ENCODE results near the gene TUBA3D.
"Not testable (repeated sequence)": the region's sequence is repeated elsewhere in the genome, so short reads cannot be mapped to it uniquely, and the experiment has no call there.

TUBA3D gene

DNA sequence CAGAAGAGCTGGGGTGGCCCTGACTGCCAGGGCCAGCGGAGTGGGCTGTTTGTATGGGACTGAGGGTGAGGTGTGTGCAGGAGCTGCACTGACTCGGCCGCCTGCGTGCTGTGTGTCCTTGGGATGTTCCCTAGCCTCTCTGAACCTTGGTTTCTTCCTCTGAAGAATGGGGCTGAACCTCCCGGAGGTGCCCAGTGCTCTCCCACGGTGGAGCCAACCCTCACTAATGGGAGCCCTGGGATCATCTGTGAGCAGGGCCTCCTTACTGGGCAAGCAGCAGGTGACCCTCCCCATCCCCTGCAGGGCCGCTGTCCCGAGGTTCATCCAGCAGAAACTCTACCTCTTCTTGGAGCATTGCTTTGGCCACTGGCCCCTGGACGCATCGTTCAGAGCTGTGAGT lies 40.1 kb downstream of the TUBA3D start:
- FAIRE-seq = no peak
- DNase-seq (ENCODE audit: insufficient read length, low spot score) = no peak
- TF ChIP-seq, protein P1, sequence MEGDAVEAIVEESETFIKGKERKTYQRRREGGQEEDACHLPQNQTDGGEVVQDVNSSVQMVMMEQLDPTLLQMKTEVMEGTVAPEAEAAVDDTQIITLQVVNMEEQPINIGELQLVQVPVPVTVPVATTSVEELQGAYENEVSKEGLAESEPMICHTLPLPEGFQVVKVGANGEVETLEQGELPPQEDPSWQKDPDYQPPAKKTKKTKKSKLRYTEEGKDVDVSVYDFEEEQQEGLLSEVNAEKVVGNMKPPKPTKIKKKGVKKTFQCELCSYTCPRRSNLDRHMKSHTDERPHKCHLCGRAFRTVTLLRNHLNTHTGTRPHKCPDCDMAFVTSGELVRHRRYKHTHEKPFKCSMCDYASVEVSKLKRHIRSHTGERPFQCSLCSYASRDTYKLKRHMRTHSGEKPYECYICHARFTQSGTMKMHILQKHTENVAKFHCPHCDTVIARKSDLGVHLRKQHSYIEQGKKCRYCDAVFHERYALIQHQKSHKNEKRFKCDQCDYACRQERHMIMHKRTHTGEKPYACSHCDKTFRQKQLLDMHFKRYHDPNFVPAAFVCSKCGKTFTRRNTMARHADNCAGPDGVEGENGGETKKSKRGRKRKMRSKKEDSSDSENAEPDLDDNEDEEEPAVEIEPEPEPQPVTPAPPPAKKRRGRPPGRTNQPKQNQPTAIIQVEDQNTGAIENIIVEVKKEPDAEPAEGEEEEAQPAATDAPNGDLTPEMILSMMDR (IDR thresholded peaks at IDR 0.05; ENCODE audit: insufficient read depth, missing control alignments) = no peak

DNA sequence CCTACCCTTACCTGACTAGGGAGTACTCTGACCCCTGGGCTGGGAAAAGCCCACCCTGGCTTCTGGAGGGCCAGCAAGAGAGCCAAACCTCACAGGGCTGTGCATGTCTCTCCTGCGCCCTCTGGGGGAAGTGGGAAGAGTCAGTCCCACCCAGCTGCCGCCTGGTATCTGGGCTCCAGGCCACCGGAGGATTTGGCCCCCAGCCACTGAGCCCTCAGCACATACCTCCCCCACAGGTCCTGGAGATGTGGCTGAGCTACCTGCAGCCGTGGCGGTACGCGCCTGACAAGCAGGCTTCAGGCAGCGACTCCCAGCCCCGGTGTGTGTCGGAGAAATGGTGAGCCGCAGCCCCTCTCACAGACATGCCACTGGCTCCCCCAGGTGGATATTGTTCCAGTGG lies 40.7 kb downstream of the TUBA3D start:
- TF ChIP-seq, protein P1 (IDR thresholded peaks at IDR 0.05; ENCODE audit: insufficient read depth, missing control alignments) = peak; percentile 36
- not testable (repeated sequence) for DNase-seq (ENCODE audit: insufficient read length, low spot score); FAIRE-seq

DNA sequence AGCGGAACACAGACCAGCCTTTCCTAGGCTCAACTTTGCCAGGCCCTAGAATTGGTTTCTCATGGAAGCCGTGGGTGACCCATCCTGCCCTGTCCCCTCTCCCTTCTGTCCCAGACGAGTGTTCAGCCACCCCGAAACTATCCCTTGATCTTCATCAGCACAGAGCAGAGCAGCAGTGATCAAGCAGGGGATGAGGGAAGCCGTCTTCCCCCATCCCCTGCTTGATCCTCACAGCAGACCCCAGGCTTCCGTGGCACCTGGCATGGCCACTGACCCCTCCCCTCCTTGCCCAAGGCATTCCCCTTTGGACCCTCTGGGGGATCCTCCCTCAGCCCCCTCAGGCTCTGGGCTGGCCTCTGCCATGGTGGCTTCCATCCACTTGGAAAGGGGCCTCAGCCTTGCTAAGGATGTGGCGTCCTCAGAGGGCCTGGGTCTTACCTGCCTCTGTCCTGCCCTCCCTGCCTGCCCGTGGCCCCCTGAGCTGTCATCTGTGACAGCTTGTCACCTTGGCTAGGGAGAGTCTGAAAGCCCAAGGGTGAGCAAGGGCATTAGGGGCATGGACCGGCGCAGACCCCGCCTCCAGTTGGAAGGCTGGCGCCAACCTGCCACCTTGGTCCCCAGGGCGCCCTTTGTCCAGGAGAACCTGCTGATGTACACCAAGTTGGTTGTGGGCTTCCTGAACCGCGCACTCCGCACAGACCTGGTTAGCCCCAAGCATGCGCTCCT lies 41.4 kb downstream of the TUBA3D start:
- no peak for FAIRE-seq
- TF ChIP-seq, protein P1 (IDR thresholded peaks at IDR 0.05; ENCODE audit: insufficient read depth, missing control alignments) = no peak
- no peak for DNase-seq (ENCODE audit: insufficient read length, low spot score)

DNA sequence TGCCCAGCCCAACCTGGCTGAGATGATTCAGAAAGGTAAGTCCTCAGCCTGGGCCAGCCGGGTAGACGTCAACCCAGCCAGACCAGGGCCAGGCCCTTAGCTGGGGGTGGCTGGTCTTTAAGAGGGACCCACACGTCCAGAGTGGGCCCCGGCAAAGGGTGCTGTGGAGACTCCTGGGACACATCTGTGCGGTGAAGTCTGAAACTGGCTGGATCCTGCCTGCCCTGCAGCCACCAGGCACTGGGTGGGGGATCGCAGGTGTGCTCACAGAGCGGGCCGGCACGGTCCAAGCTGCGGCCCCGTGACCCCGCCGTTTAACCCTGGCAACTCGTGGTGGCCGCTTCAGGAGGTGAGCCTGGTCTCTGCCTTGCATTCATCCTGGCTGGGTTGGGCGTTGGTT lies 41.9 kb downstream of the TUBA3D start:
- not testable (repeated sequence) for DNase-seq (ENCODE audit: insufficient read length, low spot score); FAIRE-seq

DNA sequence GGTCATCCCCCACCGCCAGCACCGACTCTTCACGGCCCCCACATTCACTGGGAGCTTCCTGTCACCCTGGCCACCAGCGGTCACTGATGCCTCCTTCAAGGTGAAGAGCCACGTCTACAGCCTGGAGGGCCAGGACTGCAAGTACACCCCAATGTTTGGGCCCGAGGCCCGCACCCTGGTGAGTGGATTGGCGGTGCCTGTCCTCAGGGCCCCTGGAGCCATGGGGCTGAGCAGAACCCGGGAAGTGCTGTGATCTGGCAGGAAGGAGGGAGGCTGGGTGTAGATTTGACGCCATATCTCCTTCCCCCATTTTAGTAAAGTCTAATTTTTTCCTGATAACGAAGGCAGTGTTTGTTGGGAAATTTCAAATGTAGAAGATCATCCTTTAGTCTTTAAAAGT lies 42.6 kb downstream of the TUBA3D start:
- DNase-seq (ENCODE audit: insufficient read length, low spot score); FAIRE-seq: not testable (repeated sequence)

DNA sequence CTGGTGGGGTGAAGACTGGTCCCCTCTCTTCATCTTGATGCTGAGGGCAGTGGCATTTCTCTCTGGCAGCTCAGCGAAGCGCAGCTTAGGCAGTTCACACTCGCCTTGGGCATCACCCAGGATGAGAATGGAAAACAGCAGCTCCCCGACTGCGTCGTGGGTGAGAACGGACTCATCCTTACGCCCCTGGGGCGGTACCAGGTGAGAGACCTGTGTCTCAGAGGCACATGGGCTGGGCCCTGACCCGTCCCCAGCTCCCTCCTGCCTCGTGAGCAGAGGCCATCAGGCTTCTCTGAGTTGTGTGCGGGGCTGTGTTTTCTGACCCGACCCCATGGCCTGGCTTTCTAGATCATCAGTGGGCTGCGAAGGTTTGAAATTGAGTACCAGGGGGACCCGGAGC lies 43.5 kb downstream of the TUBA3D start:
- no peak for DNase-seq (ENCODE audit: insufficient read length, low spot score)
- FAIRE-seq = no peak
- TF ChIP-seq, protein P1 (IDR thresholded peaks at IDR 0.05; ENCODE audit: insufficient read depth, missing control alignments) = no peak

DNA sequence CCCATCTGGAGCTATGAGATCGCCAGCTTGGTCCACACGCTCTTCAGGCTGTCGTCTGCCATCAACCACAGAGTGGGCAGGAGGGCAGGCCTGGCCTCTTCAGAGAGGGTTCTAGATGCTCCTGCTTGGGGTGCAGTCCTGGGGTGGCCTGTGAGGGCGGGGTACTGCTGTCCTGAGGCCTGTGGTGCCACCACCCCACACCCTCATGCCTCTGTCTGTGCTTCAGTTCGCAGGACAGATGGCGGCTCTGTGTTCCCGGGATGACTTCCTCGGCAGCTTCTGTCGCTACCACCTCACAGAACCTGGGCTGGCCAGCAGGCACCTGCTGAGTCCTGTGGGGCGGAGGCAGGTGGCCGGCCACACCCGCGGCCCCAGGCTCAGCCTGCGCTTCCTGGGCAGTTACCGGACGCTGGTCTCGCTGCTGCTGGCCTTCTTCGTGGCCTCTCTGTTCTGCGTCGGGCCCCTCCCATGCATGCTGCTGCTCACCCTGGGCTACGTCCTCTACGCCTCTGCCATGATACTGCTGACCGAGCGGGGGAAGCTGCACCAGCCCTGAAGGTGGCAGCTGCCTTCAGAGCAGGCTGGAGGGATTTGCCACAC lies 44.1 kb downstream of the TUBA3D start:
- DNase-seq (ENCODE audit: insufficient read length, low spot score); FAIRE-seq: not testable (repeated sequence)

DNA sequence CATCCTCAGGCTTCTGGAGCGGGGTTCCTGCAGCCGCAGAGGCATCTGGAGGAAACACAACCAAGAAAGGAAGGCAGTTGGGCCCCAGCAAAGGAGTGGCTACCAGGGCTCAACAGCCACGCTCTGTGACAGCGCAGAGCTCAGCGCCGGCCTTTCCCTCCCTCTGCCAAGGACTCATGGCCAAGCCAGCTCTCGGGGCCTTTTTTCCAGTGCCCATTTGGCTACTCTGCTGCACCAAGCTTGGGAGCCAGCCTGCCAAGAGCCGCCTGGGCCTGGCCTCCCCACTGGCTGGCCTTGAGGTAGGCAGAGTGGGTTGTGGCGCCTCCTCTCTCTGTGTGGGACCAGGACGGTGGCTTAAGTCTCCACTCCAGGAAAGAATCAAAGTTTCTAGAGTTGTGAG lies 44.6 kb downstream of the TUBA3D start:
- TF ChIP-seq, protein P1 (IDR thresholded peaks at IDR 0.05; ENCODE audit: insufficient read depth, missing control alignments) = no peak
- no peak for DNase-seq (ENCODE audit: insufficient read length, low spot score)
- FAIRE-seq = no peak

DNA sequence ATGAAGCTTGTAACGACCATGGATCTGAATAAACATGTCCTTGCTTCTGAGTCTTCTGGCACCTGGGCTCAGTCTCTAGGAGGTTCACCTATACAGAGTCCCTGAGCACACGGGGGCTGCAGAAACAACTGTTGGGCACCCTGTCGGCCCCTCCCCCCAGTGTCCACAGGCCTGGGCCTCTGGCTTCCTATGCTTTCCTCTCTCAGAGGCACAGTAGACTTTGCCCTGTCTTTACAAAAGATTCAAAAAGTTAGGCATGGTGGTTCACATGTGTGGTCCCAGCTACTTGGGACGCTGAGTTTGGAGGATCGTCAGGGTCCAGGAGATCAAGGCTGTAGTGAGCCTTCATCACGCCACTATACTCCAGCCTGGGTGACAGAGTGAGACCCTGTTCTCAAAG lies 45.6 kb downstream of the TUBA3D start:
- FAIRE-seq = not testable (repeated sequence)

More for the DNA sequence above, 45.6 kb downstream of the TUBA3D start:
- not testable (repeated sequence) for DNase-seq (ENCODE audit: insufficient read length, low spot score)

Measured in D721Med (cell line).